CD4-positive, alpha-beta T cell treated with Interferon gamma for 1 hour (primary cell): ENCODE results near the gene METAP2.
"Not testable (repeated sequence)": the region's sequence is repeated elsewhere in the genome, so short reads cannot be mapped to it uniquely, and the experiment has no call there.

ENCODE experiments used
- DNase-seq: peaks from one replicate; pipeline ENCODE4 v3.0.0-alpha.2; 2020

Gene METAP2

DNA sequence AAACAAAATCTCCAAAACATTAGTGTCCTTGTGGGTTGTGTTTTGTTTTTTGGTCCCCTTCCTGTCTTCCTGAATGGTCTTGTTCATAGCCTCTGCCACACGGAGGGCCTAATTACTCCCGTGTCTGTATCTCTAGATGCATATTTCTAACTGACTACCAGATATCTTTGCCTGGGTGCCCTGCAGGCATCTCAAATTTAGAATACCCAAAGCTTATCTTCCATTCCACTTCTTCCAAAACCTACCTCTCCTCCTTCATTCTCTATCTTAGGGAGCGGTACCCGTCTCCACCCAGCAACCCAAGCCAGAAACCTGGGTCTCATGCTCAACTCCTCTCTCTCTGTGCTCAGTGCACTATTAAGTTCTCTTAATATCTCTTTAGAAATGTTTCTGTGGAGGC, 10.9 kb upstream of the METAP2 start:
- DNase-seq: no peak

DNA sequence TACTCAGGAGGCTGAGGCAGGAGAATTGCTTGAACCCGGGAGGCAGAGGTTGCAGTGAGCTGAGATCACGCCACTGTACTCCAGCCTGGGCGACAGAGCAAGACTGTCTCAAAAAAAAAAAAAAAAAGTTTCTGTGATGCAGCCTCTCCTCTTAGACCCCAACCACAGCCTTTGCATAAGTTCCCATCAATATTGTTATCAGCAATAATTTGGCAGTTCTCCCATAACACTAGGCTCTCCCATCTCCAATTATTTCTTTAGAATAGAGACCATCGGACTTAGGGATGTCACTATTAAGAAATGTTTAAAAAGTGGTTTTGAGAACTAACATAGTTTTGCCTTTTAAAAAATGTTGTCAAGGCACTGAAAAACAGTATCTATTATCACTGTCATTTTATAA, 10.2 kb upstream of the METAP2 start:
- not testable (repeated sequence) for DNase-seq

DNA sequence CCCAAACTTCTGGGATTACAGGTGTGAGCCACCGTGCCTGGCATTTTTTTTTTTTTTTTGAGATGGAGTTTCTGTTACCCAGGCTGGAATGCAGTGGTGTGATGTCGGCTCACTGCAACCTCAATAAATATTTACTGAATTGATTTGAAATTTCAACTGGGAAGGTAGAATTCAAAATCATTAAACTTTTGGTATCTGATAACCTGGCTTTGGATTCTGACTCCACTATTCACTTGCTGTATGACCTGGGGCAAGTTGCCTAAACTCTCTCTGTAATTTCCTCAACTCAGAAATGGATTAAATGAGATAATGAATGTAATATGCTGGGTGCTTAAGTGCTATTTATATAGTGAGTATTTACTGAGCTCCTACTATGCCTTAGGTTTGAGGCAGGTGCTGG, 8.7 kb upstream of the METAP2 start:
- DNase-seq: no peak

DNA sequence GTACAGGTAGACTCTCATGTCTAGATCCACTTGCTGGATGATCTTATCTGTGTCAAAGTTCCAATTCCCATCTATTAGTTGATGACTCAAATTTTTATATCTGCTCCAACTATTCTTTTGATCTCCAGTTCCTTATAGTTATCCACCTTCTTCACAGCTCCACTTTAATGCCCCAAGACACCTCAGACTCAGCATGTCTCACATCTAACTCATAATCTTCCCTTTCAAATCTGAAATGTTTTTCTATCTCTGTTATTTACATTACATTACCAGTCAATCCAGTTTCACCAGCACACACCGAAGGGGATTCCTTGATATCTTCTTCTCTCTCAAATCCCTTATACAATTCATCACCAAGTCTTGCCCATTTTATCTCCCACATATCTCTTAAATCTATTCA, 3.7 kb upstream of the METAP2 start:
- no peak for DNase-seq

DNA sequence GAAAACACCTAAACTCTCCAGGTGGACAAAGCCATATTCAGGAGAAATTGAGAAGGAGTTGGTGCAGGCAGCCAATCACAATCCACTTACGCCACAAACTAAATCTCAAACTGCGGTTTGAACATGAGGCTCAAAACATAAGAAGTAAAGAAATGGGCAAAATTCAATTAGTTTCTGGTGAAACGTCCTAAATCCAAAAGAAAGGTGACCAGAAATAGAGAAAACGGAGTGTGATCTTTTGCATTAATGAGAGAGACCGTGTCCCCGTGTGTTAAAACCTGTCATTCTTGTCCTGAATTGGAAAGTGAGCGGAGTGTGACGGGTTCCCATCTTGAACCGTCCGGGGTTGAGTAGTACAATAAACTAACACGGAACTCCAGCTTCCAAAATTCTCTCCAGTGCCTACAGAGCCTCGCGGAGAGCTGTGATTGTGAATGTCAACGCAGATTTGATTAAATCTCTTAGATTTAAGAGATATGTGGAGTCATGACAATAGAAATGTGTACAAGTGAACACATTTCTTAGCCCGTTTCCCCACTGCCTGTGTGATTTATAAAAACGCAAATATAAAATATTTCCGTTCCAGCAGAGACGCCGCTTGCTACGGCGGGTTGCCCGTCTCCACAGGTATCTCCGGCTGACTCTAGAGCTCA, 595 bp upstream of the METAP2 start:
- DNase-seq: no peak

DNA sequence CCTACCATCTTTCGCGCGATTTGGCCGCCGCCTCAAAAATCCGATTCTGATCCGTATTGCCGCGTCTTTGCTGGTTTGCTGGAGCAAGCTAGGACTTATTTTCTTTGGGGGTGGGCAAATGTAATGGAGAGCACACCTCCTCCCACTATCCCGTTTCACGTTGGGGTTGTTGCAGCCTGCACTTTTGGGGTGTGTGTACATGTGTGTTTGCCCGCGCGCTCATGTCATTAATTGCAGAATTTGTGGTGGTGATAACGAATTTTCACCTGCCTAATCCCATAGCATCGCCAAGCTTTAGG, 657 bp downstream of the METAP2 start:
- no peak for DNase-seq

DNA sequence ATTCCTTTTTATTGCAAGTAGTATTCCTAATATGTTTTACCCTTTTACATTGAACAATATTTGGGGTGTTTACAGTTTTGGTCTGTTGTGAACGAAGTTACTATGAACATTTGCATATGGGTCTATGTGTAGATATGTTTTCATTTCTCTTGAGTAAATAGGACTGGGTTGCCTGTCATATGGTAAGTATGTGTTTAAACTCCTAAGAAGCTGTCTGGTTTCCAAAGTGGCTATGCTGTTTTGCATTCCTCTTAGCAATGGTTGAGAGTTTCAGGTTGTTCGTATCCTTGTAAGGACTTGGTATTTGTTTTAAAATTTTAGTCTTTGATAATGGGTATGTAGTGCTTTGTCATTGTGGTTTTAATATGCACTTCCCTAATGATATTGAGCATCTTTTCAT, 6.3 kb downstream of the METAP2 start:
- DNase-seq: no peak

DNA sequence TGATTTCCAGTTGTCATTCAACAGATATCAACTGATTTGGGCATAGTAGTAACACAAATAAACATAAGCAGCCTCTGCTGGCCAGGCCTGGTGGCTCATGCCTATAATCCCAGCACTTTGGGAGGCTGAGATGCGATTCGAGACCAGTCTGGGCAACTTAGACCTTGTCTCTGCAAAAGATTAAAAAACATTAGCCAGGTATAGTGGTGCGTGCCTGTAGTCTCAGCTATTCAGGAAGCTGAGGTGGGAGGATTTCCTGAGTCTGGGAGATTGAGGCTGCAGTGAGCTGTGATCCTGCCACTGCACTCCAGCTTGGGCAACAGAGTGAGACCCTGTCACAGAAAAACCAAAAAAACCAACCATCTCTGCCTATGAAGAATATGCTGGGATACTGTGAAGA, 7.1 kb downstream of the METAP2 start:
- DNase-seq: no peak

DNA sequence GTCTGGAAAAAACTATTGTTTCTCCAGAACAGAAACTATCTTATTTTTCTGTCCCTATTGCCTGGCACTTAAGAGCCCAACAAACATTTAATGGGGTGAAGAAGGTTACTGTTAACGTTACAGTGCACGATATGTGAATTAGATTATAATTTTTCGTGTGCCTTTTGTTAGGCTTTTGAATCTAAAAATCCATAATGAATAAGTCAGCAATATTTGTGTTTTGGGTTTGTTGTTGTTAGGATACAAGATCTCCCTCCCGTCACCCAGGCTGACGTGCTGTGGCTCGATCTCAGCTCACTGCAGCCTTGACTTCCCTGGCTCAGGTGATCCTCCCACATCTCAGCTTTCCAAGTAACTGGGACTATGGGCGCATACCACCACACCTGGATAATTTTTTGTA, 7.9 kb downstream of the METAP2 start:
- no peak for DNase-seq

DNA sequence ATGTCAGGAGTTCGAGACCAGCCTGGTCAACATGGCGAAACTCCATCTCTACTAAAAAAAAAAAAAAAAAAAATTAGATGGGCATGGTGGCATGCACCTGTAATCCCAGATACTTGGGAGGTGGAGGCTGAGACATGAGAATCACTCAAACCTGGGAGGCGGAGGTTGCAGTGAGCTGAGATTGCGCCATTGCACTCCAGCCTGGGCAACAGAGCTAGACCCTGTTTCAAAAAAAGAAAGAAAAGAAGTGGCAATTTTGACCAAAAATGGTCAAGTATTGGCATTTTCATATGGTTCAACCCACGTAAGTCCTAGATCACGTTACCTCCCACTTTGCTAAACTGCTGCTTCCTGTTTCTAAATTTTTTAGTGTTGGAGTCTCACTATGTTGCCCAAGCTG, 8.6 kb downstream of the METAP2 start:
- not testable (repeated sequence) for DNase-seq

DNA sequence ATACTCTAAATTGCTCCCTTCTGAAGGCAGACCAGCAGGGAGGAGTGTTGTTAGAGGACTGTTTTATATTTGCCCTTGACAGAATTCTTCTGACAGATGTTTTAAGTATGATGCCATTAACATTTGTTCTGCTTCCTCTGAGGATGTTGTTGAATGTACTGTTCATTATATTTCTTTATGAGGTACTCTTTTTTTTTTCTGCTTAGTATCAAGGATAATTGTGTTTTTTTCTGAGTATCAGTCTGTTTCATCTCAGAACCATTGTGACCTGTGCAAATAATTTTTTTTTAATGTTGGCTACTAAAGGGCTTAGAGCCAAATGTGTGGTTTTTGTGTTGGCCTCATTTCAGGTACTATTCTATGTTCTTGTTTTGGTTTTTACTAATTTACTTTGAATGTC, 10.6 kb downstream of the METAP2 start:
- no peak for DNase-seq

DNA sequence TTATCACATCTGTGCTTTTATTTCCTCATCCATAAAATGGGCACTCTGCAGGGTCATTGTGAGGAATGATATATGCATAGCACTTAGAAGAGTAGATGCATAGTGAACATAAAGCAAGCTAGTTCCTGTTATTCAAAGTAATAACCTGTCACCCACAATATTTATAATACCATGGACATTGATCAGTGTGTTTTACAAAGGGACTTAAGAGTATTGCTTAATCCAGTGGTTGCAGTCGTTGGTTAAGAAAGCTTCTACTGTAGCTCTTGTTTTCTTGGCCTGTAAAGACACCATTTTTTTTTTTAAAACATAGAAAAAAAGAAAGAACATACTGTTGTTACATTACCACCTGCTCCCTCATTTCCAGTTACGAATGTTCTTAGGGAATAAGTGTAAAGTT, 13.1 kb downstream of the METAP2 start:
- DNase-seq: no peak

DNA sequence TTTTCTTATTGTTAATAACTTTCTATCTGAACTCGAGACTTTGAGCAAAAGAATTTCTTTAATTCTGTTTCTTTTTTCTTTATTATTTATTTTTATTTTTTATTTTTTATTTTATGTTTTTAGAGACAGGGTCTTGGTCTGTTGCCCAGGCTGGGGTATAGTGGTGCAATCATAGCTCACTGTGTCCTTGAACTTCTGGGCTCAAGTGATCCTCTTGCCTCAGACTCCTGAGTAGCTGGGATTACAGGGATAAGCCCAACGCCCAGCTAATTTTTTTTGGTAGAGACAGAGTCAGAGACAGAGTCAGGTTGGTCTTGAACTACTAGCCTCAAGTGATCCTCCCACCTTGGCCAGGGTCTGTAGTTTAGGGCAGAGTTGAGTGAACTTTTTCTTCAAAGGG, 18.5 kb downstream of the METAP2 start:
- no peak for DNase-seq

DNA sequence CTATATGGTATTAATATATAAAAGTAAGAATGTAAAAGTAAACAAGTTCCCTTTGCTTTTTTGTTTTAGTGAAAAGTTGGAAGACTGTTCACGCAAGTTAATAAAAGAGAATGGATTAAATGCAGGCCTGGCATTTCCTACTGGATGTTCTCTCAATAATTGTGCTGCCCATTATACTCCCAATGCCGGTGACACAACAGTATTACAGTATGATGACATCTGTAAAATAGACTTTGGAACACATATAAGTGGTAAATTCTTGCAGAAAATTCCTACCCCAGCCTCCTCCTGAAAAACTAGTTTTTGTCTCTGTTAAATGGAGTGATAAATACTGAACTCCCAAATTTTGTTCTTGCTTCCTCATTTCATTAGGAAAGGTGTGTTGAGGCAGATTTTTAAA, 20.9 kb downstream of the METAP2 start:
- no peak for DNase-seq

DNA sequence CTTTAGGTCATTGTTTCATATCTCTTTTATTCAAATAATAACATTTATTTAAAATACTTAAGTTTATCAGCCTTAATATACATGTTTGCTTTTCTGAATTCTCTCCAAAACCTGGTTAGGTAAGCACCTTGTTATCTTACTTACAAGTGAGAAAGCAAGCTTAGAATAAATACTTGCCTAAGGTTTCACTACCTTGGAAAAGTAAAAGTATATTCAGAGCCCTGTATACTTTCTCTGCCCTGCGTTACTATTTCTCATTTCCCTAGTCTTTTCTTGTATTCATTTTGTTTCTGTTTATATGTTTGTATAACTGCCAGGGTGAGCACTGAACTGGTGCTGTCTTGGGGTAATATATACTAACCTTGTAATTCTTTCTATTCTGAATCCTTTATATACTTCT, 21.5 kb downstream of the METAP2 start:
- DNase-seq: no peak

DNA sequence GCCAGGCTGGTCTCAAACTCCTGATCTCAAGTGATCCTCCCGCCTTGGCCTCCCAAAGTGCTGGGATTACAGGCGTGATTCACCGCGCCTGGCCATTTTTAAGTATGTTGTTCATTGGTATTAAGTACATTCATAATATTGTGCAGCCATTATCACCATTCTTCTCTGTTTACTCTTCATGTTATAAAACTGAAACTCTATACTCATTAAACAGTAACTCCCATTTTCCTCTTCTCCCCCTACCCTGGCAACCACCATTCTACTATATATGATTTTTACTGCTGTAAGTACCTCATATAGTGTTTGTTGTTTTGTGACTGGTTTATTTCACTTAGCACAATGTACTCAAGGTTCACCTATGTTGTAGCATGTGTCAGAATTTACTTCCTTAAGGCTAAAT, 23.1 kb downstream of the METAP2 start:
- no peak for DNase-seq

DNA sequence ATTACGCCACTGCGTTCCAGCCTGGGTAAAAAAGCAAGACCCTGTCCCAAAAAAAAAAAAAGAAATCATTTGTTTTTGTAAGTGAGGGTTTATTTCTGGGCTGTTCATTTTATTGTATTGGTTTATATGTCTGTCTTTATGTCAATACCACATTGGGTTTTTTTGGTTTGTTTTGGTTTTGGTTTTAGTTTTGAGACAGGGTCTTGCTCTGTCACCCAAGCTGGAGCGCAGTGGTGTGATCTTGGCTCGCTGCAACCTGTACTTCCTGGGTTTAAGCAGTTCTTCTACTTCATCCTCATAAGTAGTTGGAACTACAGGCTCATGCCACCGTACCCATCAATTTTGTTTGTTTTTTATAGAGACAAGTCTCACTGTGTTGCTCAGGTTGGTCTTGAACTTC, 25.0 kb downstream of the METAP2 start:
- DNase-seq: no peak

DNA sequence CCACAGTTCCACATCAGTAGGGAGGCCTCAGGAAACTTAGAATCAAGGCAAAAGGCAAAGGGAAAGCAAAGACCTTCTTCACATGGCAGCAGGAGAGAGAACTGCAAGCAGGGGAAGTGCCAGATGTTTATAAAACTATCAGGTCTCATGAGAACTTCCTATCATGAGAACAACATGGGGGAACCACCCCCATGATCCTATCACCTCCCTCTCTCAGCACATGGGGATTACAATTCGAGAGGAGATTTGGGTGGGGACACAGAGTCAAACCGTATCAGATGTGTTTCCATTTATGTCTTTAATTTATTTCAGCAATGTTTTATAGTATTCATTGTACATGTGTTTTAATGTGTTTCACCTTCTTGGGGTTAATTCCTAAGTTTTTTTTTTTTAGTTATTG, 25.8 kb downstream of the METAP2 start:
- no peak for DNase-seq

DNA sequence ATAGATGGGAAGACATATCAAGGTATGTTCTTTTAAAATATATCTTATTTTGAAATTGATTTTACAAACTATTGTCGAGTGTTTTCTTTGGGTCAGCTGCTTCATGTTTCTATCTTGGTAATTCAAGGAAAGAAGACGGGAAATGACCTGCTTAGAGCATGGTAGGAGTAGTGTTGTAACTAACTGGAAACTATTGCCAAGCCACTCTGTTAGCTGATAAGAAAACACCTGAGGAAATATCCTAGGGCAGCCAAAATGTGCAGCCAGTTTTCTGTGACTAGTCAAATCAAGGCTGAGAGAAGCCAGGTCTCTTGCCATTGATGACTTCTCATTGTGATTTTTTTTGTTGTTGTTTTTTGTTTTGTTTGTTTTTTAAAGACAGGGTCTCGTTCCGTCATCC, 30.2 kb downstream of the METAP2 start:
- no peak for DNase-seq

DNA sequence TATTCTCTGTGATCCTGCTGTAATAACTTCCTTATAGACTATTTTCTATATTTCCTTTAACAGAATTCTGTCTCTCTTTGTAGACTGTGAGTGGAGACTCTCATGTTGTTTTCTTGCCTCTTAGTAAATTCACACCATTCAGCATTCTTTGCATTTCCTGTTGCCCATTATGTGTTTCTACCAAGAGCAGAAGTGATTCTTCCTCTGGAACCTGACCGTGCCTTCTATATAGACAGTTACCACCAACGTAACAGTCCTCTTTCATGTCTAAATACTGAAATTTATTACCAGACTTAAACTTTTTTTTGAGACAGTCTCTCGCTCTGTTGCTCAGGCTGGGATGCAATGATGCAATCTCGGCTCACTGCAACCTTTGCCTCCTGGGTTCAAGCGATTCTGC, 31.1 kb downstream of the METAP2 start:
- DNase-seq: no peak

DNA sequence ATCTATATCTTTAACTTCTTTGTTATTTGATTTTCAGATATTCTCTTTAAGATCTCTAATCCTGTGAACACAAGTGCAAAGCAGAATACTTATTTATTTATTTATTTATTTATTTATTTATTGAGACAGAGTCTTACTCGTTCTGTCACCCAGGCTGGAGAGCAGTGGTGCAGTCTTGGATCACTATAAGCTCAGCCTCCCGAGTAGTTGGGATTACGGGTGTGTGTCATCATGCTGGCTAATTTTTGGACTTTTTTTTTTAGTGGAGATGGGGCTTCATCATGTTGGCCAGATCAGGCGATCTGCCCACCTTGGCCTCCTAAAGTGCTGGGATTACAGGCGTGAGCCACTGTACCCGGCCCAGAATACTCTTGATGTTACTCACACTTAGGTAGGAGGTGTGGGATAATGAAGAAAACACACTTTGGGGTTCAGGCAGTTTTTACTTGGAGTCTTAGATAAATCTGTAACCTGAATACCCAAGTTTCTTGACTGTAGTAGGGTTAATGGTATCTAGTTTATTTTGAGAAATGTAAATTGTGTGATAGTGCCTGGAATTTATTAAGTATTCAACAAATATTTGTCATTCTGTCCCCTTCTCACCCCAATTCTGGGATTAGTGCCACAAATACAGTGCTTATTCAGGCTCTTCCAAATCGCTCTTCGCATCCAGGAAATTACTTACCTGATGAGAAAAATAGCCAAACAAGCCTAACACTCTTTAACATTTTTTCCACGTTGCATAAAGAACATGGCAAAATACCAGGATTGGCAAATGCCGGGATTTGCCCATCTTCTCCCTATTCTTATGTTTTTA, 33.0 kb downstream of the METAP2 start:
- DNase-seq: no peak

DNA sequence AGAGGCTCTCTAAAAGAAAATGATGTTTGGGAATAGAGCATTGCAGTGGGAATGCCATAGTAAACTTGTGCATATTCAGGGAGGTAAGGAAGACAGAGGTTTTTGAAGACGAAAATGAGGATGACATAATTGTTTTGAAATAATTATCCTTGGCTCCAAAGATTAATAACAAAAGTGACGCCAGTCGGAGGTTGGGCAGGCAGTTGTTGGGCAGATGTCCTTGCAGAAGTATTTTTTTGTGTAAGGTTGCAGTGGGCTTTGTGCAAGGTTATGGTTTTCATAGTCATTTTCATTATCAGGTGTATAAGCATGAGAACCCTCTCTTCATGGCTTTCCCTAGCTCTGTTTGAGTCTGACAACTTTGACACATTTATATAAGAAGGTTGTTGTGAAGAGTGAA, 35.3 kb downstream of the METAP2 start:
- DNase-seq: no peak

DNA sequence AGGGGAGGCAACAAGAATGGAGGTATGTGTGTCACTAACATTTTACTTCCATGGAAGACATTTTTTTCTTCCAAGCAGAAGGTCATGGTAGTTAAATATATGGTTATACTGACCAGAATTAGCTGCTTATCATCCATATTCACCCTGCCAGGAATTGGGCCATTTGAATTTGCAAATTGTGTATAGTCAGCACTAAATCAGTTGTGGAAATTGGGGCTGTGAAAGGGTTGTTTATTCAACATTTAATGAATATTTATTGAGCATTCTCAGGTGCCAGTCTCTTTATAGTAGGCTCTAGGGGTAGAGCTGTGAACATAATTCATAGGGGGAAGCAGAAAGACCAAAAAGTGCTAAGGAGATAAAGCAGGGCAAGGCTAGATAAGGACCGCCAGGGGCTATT, 38.0 kb downstream of the METAP2 start:
- DNase-seq: no peak

DNA sequence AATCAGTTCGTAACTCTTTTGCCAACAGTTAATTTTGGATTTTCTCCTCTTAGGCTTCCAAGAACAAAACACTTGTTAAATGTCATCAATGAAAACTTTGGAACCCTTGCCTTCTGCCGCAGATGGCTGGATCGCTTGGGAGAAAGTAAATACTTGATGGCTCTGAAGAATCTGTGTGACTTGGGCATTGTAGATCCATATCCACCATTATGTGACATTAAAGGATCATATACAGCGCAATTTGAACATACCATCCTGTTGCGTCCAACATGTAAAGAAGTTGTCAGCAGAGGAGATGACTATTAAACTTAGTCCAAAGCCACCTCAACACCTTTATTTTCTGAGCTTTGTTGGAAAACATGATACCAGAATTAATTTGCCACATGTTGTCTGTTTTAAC, 39.6 kb downstream of the METAP2 start:
- DNase-seq: no peak

DNA sequence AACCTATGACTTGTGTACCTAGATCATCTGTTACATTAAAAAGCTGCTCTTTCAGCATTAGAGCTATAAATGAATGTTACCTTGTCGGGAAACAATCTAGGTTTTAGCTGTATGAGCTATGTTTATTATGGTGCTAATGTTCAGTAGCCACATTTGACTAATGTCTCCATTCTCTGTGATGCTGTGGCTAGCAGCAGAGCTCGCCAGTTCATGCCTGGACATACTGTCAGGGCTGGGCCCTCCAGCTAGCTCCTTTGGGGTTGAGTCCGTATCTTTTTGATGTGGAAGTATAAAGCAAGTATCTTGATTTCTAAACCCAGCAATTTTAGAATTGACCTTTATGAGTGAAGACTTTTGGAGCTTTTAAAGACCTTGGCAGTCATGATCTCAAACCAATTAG, 41.2 kb downstream of the METAP2 start:
- DNase-seq: no peak
